ENCODE data around the gene COL23A1. TPM values are rescaled to one million over a fixed set of nuclear protein-coding genes. Genes with fewer than 3 reads are reported as not detected.

COL23A1 gene
- total and polyA plus RNA-seq, 2 of the 13 experiments (the other 11 are each of a cell fraction or from before 2014, with no cell fraction given) = not detected

DNA sequence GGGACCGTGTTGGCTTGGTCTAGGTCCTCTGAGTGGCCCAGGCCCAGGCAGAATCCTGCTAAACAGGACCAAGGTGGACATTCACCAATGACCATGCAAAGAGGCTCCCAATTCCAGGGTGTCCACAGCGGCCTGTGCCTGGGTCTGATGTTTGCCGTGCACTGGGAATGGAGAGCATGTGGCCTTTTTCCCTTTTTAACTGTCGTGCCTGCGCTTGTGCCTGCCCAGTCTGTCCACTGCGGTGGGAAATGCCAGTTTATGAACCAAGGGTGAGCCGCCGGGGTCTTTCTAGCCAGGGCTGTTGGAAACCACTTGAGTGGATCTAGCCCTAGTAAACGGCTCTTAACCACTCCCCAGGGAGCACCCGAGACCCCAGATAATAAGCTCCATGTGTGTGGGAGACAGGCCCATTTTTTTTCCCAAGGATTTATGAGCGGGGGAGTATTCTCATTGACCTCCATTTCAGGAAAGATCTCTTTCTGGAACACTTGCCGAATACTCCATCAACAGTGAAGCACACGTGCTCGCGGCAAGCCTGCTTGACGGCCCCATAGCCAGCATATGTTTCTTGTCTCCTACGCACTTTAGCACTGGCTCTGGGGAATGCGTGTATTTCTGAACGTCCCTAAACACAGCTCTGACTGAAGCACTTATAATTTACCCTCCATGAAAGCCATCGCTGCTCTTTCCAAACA is 264.4 kb downstream of the COL23A1 start:
- DNase-seq (ENCODE audit: low spot score) (no peak), FAIRE-seq (no peak), ATAC-seq (no peak)
- TF ChIP-seq SP2 (CRISPR knock-in tag; IDR thresholded peaks at IDR 0.05) (no peak), CCAR2 (optimal IDR thresholded peaks at IDR 0.05; ENCODE audit: low read depth, low read length) (no peak), MXD4 (CRISPR knock-in tag; IDR thresholded peaks at IDR 0.05) (no peak), GATA4 (IDR thresholded peaks at IDR 0.05; ENCODE audit: borderline replicate concordance, low read depth) (no peak), NFIB (CRISPR knock-in tag; IDR thresholded peaks at IDR 0.05; ENCODE audit: borderline replicate concordance) (no peak)
- H3K4me1 ChIP-seq (ENCODE audit: insufficient read depth, low read length) = no peaks in the 10 kb centered on the region
- 44% methylated on average over 18 of the region's 20 CpGs for WGBS (ENCODE audit: low lambda C conversion rate)
- no peak overlapping the region for H3K27ac ChIP-seq (ENCODE audit: extremely low read length, insufficient read depth, low read length)
- ChIA-PET POLR2A (no interaction called here), CTCF (ENCODE audit: low intra/inter-chr PET ratio, low total read pairs) (no interaction called here)
- no peak overlapping the region for H3K9ac ChIP-seq (ENCODE audit: insufficient read depth, low read depth, low read length)
- H3K4me3 ChIP-seq (replicated peaks in 1 of 3; ENCODE audit: insufficient read depth in 1 of 3, low read depth in 2 of 3, low read length in 3 of 3) = no peak overlapping the region
- H3K79me2 ChIP-seq (ENCODE audit: insufficient read depth, low read length) = no peaks in the 10 kb centered on the region
- no peaks in the 10 kb centered on the region for H3K9me3 ChIP-seq (ENCODE audit: low read length)
- no TSS peak for BruUV-seq (replicated peaks)
- intact Hi-C loops (cut with micrococcal nuclease; ENCODE audit: unreplicated experiment) = no loop called here
- no peaks in the 10 kb centered on the region for H4K20me1 ChIP-seq (ENCODE audit: insufficient read depth, low read length)
- H3K36me3 ChIP-seq (replicated peaks in 1 of 2; ENCODE audit: control insufficient read depth in 1 of 2, insufficient read depth in 2 of 2, low read length in 2 of 2) = no peaks in the 10 kb centered on the region
- no peak overlapping the region for H3K4me2 ChIP-seq (ENCODE audit: low read depth, low read length)
- H2AFZ ChIP-seq (ENCODE audit: low read length) = no peak overlapping the region
- H3K27me3 ChIP-seq (ENCODE audit: control insufficient read depth in 1 of 2, insufficient read depth in 2 of 2, low read length in 2 of 2) = peaks cover 1 to 27% of the 10 kb centered on the region in 2 experiments
- in situ Hi-C loops (cut with HindIII; ENCODE audit: extremely low pct_ligation_motif_present, low pct_unique_long_range_greater_than_20kb) = no loop called here

- Histone ChIP-seq H3K27me3 (ENCODE audit: control insufficient read depth in 1 of 2, insufficient read depth in 2 of 2, low read length in 2 of 2) (peaks cover 1 to 30% of the 10 kb centered on the region in 2 experiments), H3K4me2 (ENCODE audit: low read depth, low read length) (no peak overlapping the region), H2AFZ (ENCODE audit: low read length) (no peak overlapping the region), H3K27ac (ENCODE audit: extremely low read length, insufficient read depth, low read length) (no peak overlapping the region), H3K9me3 (ENCODE audit: low read length) (no peaks in the 10 kb centered on the region), H3K4me1 (ENCODE audit: insufficient read depth, low read length) (no peaks in the 10 kb centered on the region), H3K79me2 (ENCODE audit: insufficient read depth, low read length) (no peaks in the 10 kb centered on the region), H4K20me1 (ENCODE audit: insufficient read depth, low read length) (no peaks in the 10 kb centered on the region), H3K4me3 (replicated peaks in 1 of 3; ENCODE audit: insufficient read depth in 1 of 3, low read depth in 2 of 3, low read length in 3 of 3) (no peak overlapping the region), H3K36me3 (replicated peaks in 1 of 2; ENCODE audit: control insufficient read depth in 1 of 2, insufficient read depth in 2 of 2, low read length in 2 of 2) (no peaks in the 10 kb centered on the region), H3K9ac (ENCODE audit: insufficient read depth, low read depth, low read length) (no peak overlapping the region)
- FAIRE-seq (no peak), DNase-seq (ENCODE audit: low spot score) (no peak), ATAC-seq (no peak)
- CTCF ChIA-PET (ENCODE audit: low intra/inter-chr PET ratio, low total read pairs) = no interaction called here
- BruUV-seq (replicated peaks) = no TSS peak
- in situ Hi-C loops (cut with HindIII; ENCODE audit: extremely low pct_ligation_motif_present, low pct_unique_long_range_greater_than_20kb) (no loop called here), intact Hi-C loops (cut with micrococcal nuclease; ENCODE audit: unreplicated experiment) (no loop called here)
- 15% methylated on average over 6 of the region's 6 CpGs for WGBS (ENCODE audit: low lambda C conversion rate)
- POLR2A ChIA-PET = no interaction called here
- no peak for TF ChIP-seq CEBPB (IDR thresholded peaks at IDR 0.05; ENCODE audit: borderline replicate concordance, low read depth, low read length)
- TF ChIP-seq, protein P1, sequence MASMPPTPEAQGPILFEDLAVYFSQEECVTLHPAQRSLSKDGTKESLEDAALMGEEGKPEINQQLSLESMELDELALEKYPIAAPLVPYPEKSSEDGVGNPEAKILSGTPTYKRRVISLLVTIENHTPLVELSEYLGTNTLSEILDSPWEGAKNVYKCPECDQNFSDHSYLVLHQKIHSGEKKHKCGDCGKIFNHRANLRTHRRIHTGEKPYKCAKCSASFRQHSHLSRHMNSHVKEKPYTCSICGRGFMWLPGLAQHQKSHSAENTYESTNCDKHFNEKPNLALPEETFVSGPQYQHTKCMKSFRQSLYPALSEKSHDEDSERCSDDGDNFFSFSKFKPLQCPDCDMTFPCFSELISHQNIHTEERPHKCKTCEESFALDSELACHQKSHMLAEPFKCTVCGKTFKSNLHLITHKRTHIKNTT (CRISPR knock-in tag; IDR thresholded peaks at IDR 0.05) = no peak
- TF ChIP-seq ELK4 (CRISPR knock-in tag; IDR thresholded peaks at IDR 0.05; ENCODE audit: borderline replicate concordance) = no peak
- TF ChIP-seq PAX8 (CRISPR knock-in tag; IDR thresholded peaks at IDR 0.05; ENCODE audit: borderline replicate concordance) = no peak
- no peak for TF ChIP-seq ATF4 (CRISPR knock-in tag; IDR thresholded peaks at IDR 0.05)
- TF ChIP-seq, protein P2, sequence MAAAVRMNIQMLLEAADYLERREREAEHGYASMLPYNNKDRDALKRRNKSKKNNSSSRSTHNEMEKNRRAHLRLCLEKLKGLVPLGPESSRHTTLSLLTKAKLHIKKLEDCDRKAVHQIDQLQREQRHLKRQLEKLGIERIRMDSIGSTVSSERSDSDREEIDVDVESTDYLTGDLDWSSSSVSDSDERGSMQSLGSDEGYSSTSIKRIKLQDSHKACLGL (CRISPR knock-in tag; IDR thresholded peaks at IDR 0.05) = no peak
Measured at GRCh38 chr5:178325311-178325678, 264.9 kb downstream of the COL23A1 start.
